CD4-positive, alpha-beta T cell (primary cell): ENCODE results near the gene RIPPLY1. TPM values are rescaled to one million over a fixed set of nuclear protein-coding genes. Genes with fewer than 3 reads are reported as not detected.

ENCODE experiments used
- ATAC-seq: fragments of 200-7000 bp; cut with Tn5 transposase; one replicate; pipeline ENCODE4 v1.10.0; 2022; ENCODE audit warnings: mild to moderate bottlenecking; ENCODE audit not compliant: poor library complexity
- CTCF ChIA-PET: fragments of 350-600 bp; sonication (Branson Sonifier 250); formaldehyde crosslinking; loops from one replicate; lab custom pipeline; 2021; ENCODE audit warnings: antibody characterized with exemption, inconsistent platforms; lab: Charles Lee
- POLR2A ChIA-PET: fragments of 350-600 bp; sonication (Branson Sonifier 250); formaldehyde crosslinking; loops from one replicate; lab custom pipeline; 2021; ENCODE audit warnings: antibody characterized with exemption, inconsistent platforms; lab: Charles Lee
- DNase-seq, 14 experiments: peaks; one replicate each; pipeline ENCODE4 v3.0.0-alpha.2; 2013 to 2020; ENCODE audit warnings: mixed read lengths in 2 of 14
- H3K27ac ChIP-seq, 2 donors: one replicate each; pipeline versions ENCODE4 v1.5.1 to v1.7.0; 2013; ENCODE audit warnings: low read length in 2 of 2, low read depth in 1 of 2, mild to moderate bottlenecking in 1 of 2
- H3K27me3 ChIP-seq, 2 experiments: 1 replicate in 1 of 2; 2 replicates in 1 of 2; pipeline versions ENCODE4 v1.6.1 to v1.7.0; 2013; ENCODE audit warnings: low read length in 2 of 2, control low read depth in 1 of 2, mild to moderate bottlenecking in 1 of 2, moderate library complexity in 1 of 2; ENCODE audit not compliant: insufficient read depth in 2 of 2, control insufficient read depth in 1 of 2
- H3K36me3 ChIP-seq: one replicate; pipeline ENCODE4 v1.6.1; 2013; ENCODE audit warnings: low read length, control low read depth; ENCODE audit not compliant: insufficient read depth
- H3K4me1 ChIP-seq: one replicate; pipeline ENCODE4 v1.6.1; 2013; ENCODE audit warnings: low read length, control low read depth; ENCODE audit not compliant: insufficient read depth
- H3K4me3 ChIP-seq: one replicate; pipeline ENCODE4 v1.5.1; 2013; ENCODE audit warnings: mild to moderate bottlenecking, low read length, moderate library complexity
- H3K9me3 ChIP-seq, 2 experiments: 1 replicate in 1 of 2; 2 replicates in 1 of 2; pipeline versions ENCODE4 v1.6.1 to v1.7.0; 2013; ENCODE audit warnings: low read length in 2 of 2, mild to moderate bottlenecking in 2 of 2, control low read depth in 1 of 2, moderate library complexity in 1 of 2; ENCODE audit not compliant: control insufficient read depth in 1 of 2, insufficient read depth in 1 of 2
- H3K27ac Mint-ChIP-seq: one replicate; pipeline ENCODE4 v1.8.0; 2020; ENCODE audit warnings: mixed read lengths
- H3K27me3 Mint-ChIP-seq: one replicate; pipeline ENCODE4 v1.8.0; 2021; ENCODE audit warnings: mixed read lengths
- H3K36me3 Mint-ChIP-seq: one replicate; pipeline ENCODE4 v1.8.0; 2021; ENCODE audit warnings: low read depth, mixed read lengths
- H3K4me1 Mint-ChIP-seq: one replicate; pipeline ENCODE4 v1.8.0; 2021; ENCODE audit warnings: low read depth, mixed read lengths
- H3K4me3 Mint-ChIP-seq: one replicate; pipeline ENCODE4 v1.8.0; 2020; ENCODE audit warnings: mild to moderate bottlenecking, mixed read lengths
- H3K9me3 Mint-ChIP-seq: one replicate; pipeline ENCODE4 v1.8.0; 2020; ENCODE audit warnings: mixed read lengths
- intact Hi-C, 2 experiments: fragments of 100-400 bp; cut with DNase I in 1 of 2; cut with micrococcal nuclease in 1 of 2; formaldehyde crosslinking; loops; one replicate each; pipeline versions ENCODE4 v1.15.1 to v1.9.0; 2023 to 2025; cut with DNase I, micrococcal nuclease
- total RNA-seq, 174 experiments: library from RNA in 2 of 174; stranded (reverse) in 2 of 174; gene quantifications; one replicate each; pipeline ENCODE4 v1.2.3 and lab custom pipeline; 2021 to 2026
- TF ChIP-seq, protein P1 (sequence below): fragments of 200-600 bp; IDR thresholded peaks from one replicate; pipeline ENCODE4 v1.8.0; 2022; ENCODE audit warnings: antibody characterized with exemption, mild to moderate bottlenecking

RIPPLY1 gene
- total RNA-seq, 2 experiments from 2014 or later: not detected

DNA sequence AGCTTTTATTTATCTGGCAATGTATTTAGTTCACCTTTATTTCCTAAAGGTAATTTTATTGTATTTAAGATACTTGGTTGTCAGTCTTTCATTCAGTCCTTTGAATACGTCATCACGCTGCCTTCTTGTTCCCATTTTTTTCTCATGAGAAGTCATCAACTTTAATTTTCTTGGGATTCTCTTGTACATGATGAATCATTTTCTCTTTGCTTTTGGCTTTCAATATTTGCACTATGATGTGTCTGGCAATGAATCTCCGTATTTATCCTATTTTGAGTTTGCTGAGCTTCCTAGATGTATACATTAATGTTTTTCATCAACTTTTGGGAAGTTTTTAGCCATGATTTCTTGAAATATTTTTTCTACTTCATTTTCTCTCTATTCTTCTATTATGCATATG lies 45.5 kb upstream of the RIPPLY1 start:
- intact Hi-C loops: no loop called here
- no peak for DNase-seq
- Mint-ChIP-seq H3K4me1 (no peaks in the 10 kb centered on the region), H3K9me3 (no peaks in the 10 kb centered on the region), H3K4me3 (no peak overlapping the region), H3K27ac (no peak overlapping the region), H3K27me3 (no peaks in the 10 kb centered on the region), H3K36me3 (peaks cover 8% of the 10 kb centered on the region)
- no peaks in the 10 kb centered on the region for H3K36me3 ChIP-seq
- TF ChIP-seq, protein P1, sequence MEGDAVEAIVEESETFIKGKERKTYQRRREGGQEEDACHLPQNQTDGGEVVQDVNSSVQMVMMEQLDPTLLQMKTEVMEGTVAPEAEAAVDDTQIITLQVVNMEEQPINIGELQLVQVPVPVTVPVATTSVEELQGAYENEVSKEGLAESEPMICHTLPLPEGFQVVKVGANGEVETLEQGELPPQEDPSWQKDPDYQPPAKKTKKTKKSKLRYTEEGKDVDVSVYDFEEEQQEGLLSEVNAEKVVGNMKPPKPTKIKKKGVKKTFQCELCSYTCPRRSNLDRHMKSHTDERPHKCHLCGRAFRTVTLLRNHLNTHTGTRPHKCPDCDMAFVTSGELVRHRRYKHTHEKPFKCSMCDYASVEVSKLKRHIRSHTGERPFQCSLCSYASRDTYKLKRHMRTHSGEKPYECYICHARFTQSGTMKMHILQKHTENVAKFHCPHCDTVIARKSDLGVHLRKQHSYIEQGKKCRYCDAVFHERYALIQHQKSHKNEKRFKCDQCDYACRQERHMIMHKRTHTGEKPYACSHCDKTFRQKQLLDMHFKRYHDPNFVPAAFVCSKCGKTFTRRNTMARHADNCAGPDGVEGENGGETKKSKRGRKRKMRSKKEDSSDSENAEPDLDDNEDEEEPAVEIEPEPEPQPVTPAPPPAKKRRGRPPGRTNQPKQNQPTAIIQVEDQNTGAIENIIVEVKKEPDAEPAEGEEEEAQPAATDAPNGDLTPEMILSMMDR: no peak
- H3K4me1 ChIP-seq: no peaks in the 10 kb centered on the region
- POLR2A ChIA-PET: no interaction called here
- no peak overlapping the region for H3K4me3 ChIP-seq
- ATAC-seq: no peak
- no peak overlapping the region for H3K27ac ChIP-seq
- no peaks in the 10 kb centered on the region for H3K27me3 ChIP-seq
- no peaks in the 10 kb centered on the region for H3K9me3 ChIP-seq
- CTCF ChIA-PET: no interaction called here

DNA sequence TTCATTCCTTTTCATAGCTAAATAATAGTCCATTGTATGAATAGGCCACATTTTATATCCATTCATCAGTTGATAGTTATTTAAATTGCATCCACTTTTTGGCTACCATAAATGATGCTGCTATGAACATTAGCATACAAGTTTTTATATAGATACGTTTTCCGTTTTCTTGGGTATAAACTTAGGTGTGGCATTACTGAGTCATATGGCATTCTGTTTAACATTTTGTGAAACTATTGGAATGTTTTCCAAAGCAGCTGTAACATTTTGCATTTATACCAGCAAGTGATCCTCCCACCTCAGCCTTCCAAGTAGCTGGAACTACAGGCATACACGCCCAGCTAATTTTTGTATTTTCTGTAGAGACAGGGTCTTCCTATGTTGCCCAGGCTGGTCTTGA lies 43.3 kb upstream of the RIPPLY1 start:
- H3K9me3 Mint-ChIP-seq: no peaks in the 10 kb centered on the region
- ChIA-PET CTCF (no interaction called here), POLR2A (no interaction called here)
- H3K27me3 Mint-ChIP-seq: no peaks in the 10 kb centered on the region
- peaks cover 19% of the 10 kb centered on the region for H3K36me3 Mint-ChIP-seq
- ATAC-seq (no peak), DNase-seq (no peak)
- no peak overlapping the region for H3K4me3 Mint-ChIP-seq
- intact Hi-C loops: no loop called here
- no peaks in the 10 kb centered on the region for H3K4me1 Mint-ChIP-seq
- Histone ChIP-seq H3K4me3 (no peak overlapping the region), H3K9me3 (no peaks in the 10 kb centered on the region), H3K27me3 (no peaks in the 10 kb centered on the region), H3K36me3 (no peaks in the 10 kb centered on the region), H3K4me1 (no peaks in the 10 kb centered on the region), H3K27ac (no peak overlapping the region)
- TF ChIP-seq, protein P1: no peak
- no peak overlapping the region for H3K27ac Mint-ChIP-seq

DNA sequence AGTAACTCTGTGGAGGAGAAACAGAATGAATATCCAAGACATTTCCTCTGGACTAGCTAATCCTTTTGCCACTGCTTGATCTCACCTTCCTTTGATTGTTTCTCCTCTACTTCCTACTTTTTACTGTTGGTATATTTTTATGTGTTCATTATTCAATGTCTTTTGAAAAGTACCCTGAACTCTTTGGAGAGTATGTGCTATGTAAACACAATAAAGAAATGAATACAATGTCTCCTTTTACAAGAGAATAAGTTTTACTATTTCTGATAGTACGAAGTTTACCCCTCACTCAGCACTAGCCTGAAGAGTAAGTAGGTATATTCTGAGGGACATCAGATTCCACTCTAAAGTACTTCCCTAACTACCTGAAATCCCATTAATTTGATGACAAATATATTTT lies 36.9 kb upstream of the RIPPLY1 start:
- Mint-ChIP-seq H3K27ac (no peak overlapping the region), H3K9me3 (no peaks in the 10 kb centered on the region), H3K4me3 (no peak overlapping the region), H3K4me1 (no peaks in the 10 kb centered on the region), H3K36me3 (peaks cover 27% of the 10 kb centered on the region), H3K27me3 (no peaks in the 10 kb centered on the region)
- no peak for DNase-seq
- Histone ChIP-seq H3K4me1 (no peaks in the 10 kb centered on the region), H3K27ac (no peak overlapping the region), H3K27me3 (no peaks in the 10 kb centered on the region), H3K9me3 (no peaks in the 10 kb centered on the region), H3K36me3 (no peaks in the 10 kb centered on the region), H3K4me3 (no peak overlapping the region)
- ChIA-PET POLR2A (no interaction called here), CTCF (no interaction called here)
- intact Hi-C loops: no loop called here
- TF ChIP-seq, protein P1: no peak
- ATAC-seq: no peak
